ENCODE measurements around the gene PFKFB2.

DNA sequence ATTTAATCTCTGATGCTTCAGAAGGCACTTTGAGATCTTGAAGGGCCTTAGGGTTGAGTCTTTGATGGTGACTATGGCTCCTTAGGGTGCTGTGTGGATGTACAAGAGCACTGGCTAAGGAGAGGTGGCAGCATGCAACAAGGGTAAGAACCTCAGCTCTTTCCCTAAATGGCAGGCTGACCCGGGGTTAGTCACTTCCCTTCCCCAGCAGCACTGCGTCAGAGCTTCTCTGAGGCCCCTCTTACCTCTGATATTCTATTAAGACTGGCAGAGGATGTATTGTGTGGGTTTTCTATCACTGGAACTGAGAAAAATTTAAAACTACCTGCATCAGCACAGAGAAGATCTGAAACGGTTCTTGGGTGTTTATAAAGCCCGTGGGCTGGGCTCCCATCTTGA, 32.4 kb upstream of the PFKFB2 start:
- TF ChIP-seq TAF1 (IDR thresholded peaks at IDR 0.05; ENCODE audit: borderline replicate concordance, low read depth, low read length) (no peak), POLR2AphosphoS5 (IDR thresholded peaks at IDR 0.05; ENCODE audit: low read depth, low read length) (no peak), POLR2A (IDR thresholded peaks at IDR 0.05; ENCODE audit: low read depth, low read length) (no peak)
